CD4-positive, alpha-beta T cell treated with Interleukin-2 at 100 ng/mL for 4 hours (primary cell): ENCODE results near the gene ATG14.
"Not testable (repeated sequence)": the region's sequence is repeated elsewhere in the genome, so short reads cannot be mapped to it uniquely, and the experiment has no call there.

Experiments
- DNase-seq: peaks from one replicate; pipeline ENCODE4 v3.0.0-alpha.2; 2020; ENCODE audit warnings: low spot score

ATG14 gene

DNA sequence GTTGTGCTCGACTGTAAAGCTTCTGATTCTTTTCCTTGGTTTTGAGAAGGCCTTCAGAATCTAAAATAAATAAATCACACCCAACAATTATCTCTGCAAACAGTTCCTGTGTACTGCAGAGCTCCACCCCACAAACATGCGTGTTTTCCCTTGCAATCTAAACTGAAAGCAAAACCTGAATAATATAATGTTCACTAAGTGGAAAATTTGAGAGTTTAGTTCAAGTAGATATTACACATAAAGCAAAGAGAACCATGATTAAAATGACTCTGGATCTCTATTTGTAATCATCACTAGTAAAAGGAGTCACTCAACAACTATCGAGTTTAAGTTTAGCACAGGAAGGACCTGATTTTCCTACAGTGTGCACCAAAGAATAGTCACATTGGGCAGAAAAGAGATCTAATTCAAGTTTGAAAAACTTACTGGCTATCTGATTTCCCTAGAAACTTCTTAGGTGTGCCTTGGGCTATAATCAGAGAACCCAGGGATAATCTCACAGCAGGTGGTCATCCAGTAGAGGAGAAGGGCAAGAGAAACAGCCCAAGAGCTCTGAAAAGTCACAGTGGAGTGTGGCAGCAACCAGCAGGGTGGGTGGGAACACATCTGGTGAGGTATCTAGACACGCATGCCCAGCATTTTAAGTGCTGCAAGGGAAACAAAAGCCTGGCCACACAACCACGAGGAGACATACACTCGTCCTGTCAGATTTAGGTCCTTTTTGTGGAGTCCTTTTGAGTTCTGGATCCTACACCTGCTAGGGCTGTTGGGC is 25.4 kb downstream of the ATG14 start:
- DNase-seq: peak; percentile 38

- no peak for DNase-seq
Measured at GRCh38 chr14:55384536-55384935, 27.1 kb downstream of the ATG14 start.

- DNase-seq: no peak
Measured at GRCh38 chr14:55383541-55384140, 28.0 kb downstream of the ATG14 start.

DNA sequence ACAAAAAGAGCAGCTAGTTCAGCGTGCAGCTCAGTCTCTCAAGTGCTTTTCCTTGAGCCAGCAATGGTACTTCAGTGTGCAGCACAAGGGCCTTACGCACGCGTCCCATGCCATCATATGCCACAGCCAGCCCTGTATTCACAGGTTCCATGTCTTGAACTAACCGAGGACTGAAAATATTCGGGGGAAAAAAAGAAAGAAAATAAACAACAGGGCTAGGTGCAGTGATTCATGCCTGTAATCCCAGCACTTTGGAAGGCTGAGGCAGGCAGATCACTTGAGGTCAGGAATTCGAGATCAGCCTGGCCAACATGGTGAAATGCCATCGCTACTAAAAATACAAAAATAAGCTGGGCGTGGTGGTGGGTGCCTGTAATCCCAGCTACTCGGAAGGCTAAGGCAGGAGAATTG is 28.6 kb downstream of the ATG14 start:
- DNase-seq: not testable (repeated sequence)

DNA sequence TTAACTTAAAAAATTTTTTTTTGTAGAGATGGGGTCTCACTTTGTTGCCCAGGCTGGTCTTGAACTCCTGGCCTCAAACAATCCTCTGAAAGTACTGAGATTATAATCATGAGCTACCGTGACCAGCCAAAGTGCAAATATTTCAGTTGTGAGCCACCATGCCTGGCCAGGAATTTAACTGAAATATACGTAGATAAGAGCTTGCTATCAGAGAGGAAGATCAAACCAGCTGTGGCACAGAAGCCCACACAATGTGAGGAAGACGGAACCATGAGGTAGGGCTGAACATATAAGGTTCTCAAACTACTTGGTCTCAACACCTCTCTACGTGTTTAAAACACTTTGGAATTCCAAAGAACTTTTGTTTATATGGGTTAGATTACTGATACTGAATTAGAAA is 29.1 kb downstream of the ATG14 start:
- no peak for DNase-seq

DNA sequence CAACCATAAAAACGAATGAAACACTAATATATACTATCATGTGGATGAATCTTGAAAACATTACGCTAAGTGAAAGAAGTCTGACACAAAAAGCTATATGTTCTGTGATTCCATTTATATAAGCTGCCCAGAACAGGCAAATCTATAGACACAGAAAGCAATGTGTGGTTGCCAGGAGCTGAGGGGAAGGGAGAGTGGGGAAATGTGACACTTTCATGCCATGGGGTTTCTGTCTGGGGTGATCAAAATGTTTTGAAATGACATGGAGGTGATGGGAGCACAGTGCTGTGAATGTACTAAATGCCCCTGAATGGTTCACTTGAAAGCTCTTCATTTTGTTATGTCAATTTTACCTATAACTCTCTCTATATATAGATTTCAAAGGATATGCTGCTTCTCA is 30.1 kb downstream of the ATG14 start:
- DNase-seq: no peak

DNA sequence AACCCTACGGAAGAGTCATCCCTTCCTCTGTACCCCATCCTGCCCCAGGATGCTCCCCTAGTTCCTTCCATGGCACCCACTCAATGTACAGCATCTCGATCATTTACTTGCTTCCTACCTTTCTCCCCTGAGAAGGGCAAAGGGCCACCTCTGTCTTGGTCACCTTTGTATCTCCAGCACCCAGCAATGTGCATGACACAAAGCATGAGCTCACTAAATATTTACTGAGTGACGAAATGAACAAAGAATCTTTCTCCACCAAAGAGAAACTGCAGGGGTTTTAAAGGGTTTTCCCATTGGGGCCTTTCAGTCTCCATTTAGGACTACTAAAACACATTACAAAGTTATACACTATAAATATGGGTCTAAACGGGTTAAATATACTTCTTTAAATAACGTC is 30.6 kb downstream of the ATG14 start:
- DNase-seq: no peak

- no peak for DNase-seq
Measured at GRCh38 chr14:55377236-55377635, 34.4 kb downstream of the ATG14 start.

DNA sequence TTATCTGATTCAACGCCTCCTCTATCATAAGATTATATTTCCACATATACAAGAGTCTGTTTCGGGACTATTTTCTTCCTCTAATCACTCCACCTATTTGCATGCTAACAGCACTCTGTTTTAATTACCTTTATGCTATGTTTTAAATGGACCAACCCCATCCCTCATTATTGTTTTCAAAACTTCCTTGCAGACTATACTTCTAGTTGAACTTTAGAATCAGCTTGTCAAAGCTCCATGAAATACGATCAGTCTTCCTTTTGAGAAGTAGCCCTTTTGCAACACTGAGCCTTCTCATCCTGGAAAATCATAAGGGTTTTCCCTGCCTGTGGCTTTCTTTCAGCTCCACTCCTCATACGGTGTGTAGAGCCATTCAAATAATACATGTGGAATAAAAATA is 36.9 kb downstream of the ATG14 start:
- no peak for DNase-seq

DNA sequence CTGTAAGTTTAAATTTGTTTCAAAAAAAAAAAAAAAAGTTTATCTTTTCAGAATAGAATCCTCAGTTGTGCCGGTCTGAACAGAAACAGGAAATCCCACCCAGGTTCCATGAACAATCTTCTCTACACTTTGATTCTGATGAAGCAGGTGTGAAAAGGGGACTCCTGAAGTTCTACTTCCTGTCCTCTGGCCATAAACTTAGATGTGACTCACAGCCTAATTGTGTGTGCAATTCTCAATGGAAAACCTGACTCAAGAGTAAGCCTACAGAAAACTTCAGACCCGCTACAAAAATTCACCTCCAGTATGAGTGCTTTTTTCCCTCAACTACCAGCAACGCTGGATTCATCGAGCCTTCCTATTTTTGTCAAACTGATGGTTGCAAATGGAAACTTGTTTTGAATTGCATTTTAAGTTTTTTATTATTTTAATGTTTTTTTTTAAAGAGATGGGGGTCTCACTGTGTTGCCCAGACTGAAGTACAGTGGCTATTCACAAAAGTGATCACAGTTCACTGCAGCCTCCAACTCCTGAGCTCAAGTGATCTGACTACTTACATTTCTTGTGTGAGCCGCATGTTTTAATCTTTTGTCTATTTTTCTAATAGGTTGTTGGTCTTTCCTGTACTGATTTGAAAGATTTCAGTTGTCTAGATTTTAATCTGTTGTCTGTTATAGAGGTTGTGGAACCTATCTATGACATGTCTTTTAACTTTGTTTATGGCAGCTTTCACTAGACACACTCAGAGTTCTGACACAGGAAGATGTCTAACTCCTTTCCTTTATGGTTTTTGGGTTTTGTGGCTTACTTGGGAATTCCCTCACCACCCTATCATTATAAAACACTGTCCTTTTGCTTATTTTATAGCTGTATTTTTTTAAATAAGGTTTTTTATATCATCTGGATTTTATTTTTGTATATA is 37.6 kb downstream of the ATG14 start:
- DNase-seq: peak; percentile 82

DNA sequence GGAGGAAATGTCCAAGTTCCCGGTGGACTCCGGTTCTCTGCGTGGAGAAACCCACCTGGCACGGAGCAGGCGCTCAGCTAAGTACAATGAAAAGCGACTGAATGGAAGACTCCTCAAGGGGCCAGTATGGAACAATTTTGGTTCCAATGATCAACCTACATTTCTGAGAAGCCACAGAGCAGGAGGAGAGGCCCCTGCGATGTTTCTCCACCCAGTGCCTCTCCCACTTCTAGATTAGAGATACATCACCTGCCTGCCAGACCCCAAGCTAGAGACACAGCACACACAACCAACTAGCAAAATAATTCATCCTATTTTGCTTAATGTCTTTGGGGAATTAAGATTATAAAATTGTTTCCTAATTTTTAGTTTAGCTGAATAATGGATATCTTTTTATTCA is 38.8 kb downstream of the ATG14 start:
- DNase-seq: no peak

DNA sequence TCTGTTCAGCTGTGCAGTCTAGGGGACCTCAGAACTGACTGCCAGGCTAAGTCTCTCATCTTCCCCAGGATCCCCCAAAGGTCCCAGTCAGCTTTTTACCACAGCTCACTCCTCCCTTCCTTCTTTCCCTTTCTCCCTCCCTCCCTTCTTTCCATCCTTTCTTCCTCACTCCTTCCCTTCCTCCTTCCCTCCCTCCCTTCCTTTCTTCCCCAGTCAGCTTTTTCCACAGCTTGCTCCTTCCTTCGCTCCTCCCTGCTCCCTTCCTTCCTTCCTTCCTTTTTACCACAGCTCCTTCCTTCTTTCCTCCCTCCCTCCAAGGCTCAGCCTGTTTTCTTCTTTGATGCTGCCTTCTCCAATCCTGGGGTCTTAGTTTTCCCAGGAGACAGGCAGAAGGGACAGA is 39.2 kb downstream of the ATG14 start:
- DNase-seq: no peak

DNA sequence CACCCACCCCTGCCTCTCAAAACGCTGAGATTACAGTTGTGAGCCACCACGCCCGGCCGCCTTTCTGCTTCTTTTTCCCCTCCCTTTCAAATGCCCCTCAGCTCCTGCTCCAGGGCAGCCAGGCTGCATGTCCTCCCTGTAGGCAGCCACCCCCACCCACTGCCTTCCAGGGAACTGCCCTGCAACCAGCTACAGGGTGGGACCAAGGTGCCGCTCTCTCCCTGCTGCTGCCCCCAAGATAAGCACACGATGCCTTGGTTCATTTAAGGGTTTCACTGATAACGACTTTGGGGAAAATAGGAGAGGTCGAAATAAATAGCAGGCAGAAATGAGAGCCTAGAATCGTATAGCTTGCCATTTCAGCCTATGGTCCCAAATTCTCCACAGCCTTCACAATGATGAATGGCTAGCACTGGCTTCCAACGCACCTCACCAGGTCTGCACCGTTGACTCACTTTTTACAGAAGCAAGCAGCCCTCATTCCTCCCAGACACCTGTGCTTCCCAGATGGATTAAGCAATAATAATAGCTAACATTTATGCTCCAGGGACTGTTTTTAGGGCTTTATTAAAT is 40.7 kb downstream of the ATG14 start:
- DNase-seq: no peak

GRCh38 chr14:55366271-55366670 is 45.4 kb downstream of the ATG14 start:
- no peak for DNase-seq

GRCh38 chr14:55361190-55361589 is 50.4 kb downstream of the ATG14 start:
- no peak for DNase-seq

GRCh38 chr14:55359307-55359706 is 52.3 kb downstream of the ATG14 start:
- DNase-seq: no peak

DNA sequence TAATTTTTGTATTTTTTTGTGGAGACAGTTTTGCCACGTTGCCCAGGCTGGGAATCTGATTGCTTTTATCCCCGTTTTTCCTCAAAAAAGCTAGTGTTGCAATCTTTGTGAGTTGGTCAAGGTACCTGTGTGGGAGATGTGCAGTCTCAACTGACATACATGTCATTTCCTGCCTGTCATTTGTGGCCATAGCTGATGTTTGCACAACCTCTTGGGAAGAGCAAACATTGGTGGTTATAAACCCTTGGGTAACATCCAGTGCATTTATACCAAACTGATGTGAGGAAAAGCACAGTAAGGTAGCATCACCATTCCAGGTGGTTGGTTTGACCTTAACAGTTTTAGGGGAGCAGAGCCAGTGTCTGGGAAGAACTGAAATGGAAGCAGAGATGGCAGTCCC is 54.7 kb downstream of the ATG14 start:
- no peak for DNase-seq

DNA sequence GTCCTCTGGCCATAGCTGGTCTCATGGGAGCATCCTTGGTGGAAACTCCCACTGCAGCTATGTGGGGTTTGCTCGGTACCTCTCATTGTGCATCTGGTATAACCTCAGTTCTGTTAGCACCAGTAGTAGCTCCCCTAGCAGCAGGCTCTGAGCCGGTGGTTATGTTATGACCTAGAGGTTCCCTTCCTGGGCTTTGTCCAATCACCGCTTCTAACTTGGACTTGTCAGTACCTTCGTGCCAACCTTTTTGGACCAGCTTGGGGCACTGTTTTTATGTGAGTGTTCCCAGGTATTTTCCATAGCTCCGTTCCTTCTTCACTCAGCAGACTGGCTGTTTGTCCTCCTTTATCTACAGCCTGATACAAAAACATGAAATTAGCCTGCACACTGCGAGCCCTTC is 55.7 kb downstream of the ATG14 start:
- DNase-seq: no peak

DNA sequence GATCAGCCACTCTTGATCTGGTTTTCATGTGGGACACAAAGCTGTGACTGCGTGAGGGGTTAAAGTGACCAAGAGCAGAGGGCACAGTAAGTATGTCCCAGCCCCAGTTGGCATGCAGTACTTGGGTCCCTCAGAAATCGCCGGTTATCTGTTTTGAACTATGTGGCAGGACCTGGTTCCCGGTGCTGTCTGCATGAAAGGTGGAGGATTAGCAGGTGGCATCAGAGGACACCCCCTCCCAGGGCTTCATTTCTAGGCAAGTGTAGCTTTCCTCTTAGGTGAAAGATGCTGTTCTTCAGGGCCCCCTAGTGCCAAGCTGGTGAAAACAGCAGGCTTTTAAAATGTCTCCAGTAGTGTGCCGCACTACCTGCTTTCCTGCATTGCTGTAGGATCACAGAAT is 57.1 kb downstream of the ATG14 start:
- peak; percentile 81 for DNase-seq

DNA sequence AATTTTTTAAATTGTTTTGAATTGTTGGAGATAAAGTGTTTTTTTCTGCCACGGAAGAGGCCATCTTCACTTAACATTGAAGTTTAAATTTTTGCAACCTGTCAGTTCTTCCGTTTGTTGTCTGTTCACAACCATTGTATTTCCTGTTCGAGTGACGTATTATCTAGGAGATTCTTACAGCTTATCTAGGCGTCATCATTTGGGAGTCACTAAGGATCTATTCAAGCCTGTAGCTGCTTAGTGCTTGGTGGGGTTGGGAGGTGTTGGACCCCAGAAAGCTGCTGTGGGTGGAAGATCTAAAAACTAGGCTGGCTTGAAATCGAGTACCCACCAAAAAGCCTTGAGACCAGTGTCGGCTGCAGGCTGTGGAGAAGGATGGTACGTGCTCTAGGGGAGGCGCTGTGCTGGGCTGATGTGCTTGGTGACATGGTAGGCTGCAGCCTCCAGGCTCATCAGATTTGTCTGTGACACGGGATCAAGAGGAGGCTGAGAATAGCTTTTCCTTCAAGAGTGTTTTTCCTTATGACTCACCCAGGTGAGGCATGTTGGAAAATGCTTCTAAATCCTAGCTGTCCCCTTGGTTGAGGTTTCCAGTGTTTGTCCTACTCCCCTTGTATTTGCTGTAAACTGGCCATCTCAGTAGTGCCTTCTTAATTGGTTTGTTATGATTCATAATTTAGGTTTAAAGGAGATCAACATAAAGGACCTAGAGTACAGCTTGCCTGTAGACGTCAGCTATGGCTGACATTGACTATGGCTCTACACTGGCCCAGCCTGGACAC is 57.8 kb downstream of the ATG14 start:
- DNase-seq: no peak

- no peak for DNase-seq
Measured at GRCh38 chr14:55352201-55352600, 59.4 kb downstream of the ATG14 start.

- DNase-seq: no peak
Measured at GRCh38 chr14:55351111-55351510, 60.5 kb downstream of the ATG14 start.
